GM18505 (cell line): ENCODE data around the gene PRND.
"Not testable (repeated sequence)": the region's sequence is repeated elsewhere in the genome, so short reads cannot be mapped to it uniquely, and the experiment has no call there.

Source experiments
- ATAC-seq: cut with Tn5 transposase; IDR thresholded peaks from one replicate; pipeline ENCODE4 v1.9.1; 2021; ENCODE audit not compliant: unreplicated experiment
- POLR2A ChIP-seq: IDR thresholded peaks from 4 replicates; pipeline ENCODE4 v1.6.1; 2011; ENCODE audit warnings: borderline replicate concordance; ENCODE audit not compliant: insufficient read depth, insufficient read length; ENCODE audit errors: extremely low read depth

PRND gene

GRCh38 chr20:4719190-4719589, 2.5 kb upstream of the PRND start:
- no peak for ATAC-seq
- no peak for TF ChIP-seq POLR2A

GRCh38 chr20:4720041-4720976, 1.4 kb upstream of the PRND start:
- peak; percentile 91 for ATAC-seq
- TF ChIP-seq POLR2A: peak; percentile 32

GRCh38 chr20:4720977-4721349, 746 bp upstream of the PRND start:
- TF ChIP-seq POLR2A: no peak
- ATAC-seq: no peak

- TF ChIP-seq POLR2A: no peak
- no peak for ATAC-seq
Measured at GRCh38 chr20:4722571-4722970, 862 bp downstream of the PRND start.

GRCh38 chr20:4722993-4723392, 1.3 kb downstream of the PRND start:
- ATAC-seq: no peak

GRCh38 chr20:4723553-4723952, 1.8 kb downstream of the PRND start:
- not testable (repeated sequence) for ATAC-seq

More at GRCh38 chr20:4722993-4723392, 1.3 kb downstream of the PRND start:
- TF ChIP-seq POLR2A: no peak

- ATAC-seq: no peak
- no peak for TF ChIP-seq POLR2A
Measured at GRCh38 chr20:4724459-4725262, 3.0 kb downstream of the PRND start.

- ATAC-seq: no peak
- TF ChIP-seq POLR2A: no peak
Measured at GRCh38 chr20:4725263-4725550, 3.5 kb downstream of the PRND start.

GRCh38 chr20:4726710-4727397, 5.1 kb downstream of the PRND start:
- TF ChIP-seq POLR2A: no peak
- peak; percentile 50 for ATAC-seq

GRCh38 chr20:4728120-4728760, 6.5 kb downstream of the PRND start:
- no peak for TF ChIP-seq POLR2A
- no peak for ATAC-seq

- no peak for ATAC-seq
- no peak for TF ChIP-seq POLR2A
Measured at GRCh38 chr20:4729265-4729664, 7.6 kb downstream of the PRND start.

- TF ChIP-seq POLR2A: no peak
- no peak for ATAC-seq
Measured at GRCh38 chr20:4730780-4731179, 9.1 kb downstream of the PRND start.

GRCh38 chr20:4736875-4737274, 15.2 kb downstream of the PRND start:
- no peak for ATAC-seq

GRCh38 chr20:4737857-4738627, 16.3 kb downstream of the PRND start:
- TF ChIP-seq POLR2A: no peak
- ATAC-seq: no peak

More at GRCh38 chr20:4736875-4737274, 15.2 kb downstream of the PRND start:
- TF ChIP-seq POLR2A: no peak
